GM19397 (cell line): ENCODE data around the gene RHOT2.

Experiments
- ATAC-seq: cut with Tn5 transposase; IDR thresholded peaks from one replicate; pipeline ENCODE4 v1.9.1; 2021; ENCODE audit warnings: mild to moderate bottlenecking, moderate library complexity; ENCODE audit not compliant: unreplicated experiment

Gene RHOT2

DNA sequence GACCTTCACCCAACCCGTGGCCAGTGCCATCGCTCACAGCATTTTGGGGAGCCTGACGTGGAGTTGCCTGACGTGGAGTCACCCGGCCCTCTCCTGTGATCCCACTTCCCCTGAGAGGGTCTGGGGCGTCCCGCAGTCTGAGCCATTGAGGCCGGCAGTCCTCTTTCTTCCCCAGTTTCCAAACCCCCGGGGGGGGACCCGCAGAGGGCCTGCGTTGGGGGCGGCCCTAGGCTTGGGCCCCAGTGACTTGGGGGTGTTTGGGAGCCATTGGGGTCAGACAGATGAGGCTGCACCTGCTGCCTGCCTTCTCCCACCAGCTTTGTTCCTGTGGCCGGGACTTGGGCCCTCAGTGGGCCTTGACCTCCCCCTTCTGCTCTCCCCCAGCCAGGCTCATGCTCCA is 1.7 kb downstream of the RHOT2 start:
- no peak for ATAC-seq

DNA sequence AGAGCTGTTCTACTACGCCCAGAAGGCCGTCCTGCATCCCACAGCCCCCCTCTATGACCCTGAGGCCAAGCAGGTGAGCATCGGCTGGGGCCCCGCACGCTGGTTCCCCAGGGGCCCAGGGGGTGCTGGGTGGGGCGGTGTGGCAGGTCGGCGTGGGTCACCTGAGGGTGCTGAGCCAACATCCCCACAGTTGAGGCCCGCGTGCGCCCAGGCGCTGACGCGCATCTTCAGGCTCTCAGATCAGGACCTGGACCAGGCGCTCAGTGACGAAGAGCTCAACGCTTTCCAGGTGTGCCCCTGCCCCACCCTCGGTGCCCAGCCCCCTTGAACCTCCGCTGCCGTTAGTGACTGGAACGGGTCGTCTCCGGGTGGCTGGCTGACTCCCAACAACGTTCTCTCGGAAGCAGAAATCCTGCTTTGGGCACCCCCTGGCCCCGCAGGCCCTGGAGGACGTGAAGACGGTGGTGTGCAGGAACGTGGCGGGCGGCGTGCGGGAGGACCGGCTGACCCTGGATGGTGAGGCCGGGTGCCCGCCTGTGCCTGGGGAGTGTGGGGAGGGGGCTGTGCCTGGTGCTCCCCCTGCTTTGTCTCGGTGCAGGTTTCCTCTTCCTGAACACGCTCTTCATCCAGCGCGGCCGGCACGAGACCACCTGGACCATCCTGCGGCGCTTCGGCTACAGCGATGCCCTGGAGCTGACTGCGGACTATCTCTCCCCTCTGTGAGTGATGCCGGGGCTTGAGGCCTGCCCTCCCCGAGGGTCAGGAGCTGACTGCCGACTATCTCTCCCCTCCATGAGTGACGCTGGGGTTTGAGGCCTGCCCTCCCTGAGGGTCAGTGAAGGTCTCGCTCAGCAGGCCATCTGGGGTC is 2.8 kb downstream of the RHOT2 start:
- ATAC-seq: no peak

DNA sequence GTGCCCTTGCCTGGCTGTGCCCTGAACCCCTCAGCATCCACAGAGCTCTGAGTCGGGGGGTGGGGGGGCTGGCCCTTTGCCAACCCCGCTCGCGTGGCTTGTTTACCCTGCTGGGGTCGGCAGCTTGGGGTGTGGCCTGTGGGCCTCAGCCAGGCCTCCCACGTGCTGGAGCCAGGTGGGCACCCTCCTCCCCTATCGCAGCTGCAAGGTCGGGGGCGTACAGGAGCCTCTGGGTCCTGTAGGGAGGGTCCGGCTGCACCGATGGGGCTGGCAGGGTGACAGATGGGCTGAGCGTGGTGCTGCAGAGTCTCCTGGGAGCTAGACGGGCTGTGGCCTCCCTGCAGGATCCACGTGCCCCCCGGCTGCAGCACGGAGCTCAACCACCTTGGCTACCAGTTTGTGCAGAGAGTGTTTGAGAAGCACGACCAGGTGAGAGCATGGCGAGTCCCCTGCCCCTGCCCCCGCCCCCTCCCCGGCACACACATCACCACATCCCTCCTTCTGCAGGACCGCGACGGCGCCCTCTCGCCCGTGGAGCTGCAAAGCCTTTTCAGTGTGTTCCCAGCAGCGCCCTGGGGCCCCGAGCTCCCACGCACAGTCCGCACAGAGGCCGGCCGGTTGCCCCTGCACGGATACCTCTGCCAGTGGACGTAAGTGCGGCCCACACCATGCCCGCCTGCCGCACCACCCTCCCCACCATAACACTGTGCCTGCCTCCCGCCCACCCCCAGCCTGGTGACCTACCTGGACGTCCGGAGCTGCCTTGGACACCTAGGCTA is 3.6 kb downstream of the RHOT2 start:
- ATAC-seq: no peak

DNA sequence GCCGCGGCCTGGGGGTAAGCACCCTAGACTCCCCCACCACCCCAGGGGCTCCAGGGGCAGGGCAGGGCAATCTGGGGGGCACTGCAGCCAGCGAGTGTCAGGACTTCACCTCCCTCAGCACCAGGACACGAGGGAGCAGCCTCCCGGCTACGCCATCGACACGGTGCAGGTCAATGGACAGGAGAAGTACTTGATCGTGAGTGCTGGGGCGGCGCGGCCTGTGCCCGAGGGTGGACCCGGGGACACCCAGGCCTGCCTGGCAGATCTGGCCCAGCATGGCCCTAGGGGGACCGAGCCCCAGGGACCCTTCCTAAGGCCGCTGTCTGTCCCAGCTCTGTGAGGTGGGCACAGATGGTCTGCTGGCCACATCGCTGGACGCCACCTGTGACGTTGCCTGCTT is 4.4 kb downstream of the RHOT2 start:
- ATAC-seq: no peak

DNA sequence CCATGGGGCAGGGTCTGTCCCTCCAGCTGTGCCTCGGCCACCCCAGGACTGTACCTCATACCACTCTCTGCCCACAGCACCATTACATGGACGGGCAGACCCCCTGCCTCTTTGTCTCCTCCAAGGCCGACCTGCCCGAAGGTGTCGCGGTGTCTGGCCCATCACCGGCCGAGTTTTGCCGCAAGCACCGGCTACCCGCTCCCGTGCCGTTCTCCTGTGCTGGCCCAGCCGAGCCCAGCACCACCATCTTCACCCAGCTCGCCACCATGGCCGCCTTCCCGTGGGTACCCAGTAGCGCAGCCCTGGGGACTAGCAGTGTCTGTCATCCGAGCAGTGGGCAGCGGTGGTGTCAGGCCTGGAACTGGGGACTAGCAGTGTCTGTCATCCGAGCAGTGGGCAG is 4.9 kb downstream of the RHOT2 start:
- ATAC-seq: no peak

DNA sequence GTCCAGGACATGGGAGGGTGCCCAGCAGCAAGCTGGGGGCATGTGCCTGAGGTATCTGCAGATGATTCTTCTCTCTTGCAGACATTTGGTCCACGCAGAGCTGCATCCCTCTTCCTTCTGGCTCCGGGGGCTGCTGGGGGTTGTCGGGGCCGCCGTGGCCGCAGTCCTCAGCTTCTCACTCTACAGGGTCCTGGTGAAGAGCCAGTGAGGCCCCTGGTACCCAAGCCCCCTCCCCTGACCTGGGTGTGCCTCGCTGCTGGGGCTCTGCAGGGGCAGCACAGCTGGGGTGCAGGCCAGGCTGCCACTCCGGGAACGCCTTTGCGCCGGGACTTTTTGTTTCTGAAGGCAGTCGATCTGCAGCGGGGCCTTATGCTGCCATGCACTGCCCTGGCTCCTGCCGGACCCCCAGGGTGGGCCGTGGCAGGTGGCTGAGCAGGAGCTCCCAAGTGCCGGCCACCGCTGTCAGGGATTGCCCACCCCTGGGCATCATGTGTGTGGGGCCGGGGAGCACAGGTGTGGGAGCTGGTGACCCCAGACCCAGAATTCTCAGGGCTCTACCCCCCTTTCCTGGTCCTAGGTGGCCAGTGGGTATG is 5.6 kb downstream of the RHOT2 start:
- no peak for ATAC-seq

DNA sequence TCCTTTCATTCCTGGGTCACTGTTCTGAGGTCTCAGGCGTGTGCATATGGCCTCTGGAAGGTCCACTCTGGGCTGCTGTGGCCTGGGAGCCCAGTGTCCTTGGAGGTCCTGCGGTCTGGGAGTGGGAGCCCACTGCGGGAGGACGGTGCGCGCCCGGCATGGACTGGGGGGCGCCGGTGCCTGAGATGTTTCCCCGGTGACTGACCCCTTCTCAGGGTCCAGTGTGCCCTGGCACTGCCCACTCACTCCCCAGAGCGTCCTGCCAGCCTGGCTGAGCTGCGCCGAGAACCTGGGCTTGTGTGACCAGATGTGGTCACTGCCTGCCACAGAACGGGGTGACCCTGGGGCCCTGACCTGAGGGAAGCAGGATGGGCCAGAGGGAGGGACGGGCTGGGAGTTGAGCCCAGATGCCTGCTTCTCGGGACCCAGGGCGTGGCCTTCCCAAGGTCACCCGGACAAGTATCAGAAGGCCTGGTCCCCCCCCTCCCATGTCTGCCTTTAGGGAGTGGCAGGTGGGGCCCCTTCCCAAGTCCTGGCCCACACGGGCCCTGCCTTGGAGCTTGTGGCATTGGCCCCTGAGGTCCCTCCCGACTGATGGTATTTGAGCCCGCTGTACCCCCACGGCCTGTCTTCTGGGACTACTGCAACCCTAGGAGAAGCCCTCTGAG is 6.4 kb downstream of the RHOT2 start:
- ATAC-seq: no peak

DNA sequence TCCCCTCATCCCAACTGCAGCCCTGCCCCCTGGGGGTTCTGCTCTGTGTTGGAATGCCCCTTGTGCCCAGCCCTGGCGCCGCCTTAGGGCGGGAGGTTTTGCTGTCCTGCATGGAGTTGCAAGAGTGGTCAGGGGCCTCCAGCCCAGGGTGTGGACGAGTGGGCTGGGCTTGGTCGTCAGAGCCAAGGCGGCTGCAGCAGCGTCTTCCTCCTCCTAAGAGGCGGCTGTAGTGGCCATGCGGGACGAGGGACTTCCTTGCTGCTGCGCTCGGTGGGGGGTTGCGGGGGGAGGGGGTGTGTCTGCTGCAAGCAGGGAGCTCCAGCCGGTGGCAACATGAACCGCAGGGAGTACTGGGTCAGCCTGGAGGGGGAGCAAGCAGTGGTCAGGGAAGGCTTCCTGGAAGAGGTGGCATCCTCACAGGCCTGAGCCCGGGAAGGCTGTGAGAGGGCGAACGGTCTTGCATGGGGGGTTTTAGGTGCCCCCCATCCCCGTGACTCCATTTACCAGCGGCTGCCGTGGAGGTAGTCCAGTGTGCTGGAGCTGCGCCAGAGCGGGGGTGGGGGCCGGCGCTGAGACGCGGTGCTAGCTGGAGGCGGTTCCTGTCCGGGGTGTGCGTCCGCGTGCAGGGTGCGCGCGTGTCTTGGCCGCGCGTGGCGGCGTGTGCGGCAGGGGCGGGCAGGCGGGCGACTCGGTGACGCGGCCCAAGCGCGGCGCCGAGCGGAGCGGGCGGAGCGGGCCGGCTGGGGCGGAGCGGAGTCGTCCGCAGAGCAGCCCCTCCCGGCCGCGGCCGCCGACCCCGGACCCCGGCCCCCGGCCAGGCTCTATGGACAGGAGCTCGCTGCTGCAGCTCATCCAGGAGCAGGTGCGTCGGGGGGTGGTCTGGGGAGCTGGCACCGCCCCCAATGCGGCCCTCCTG is 7.3 kb downstream of the RHOT2 start, which contains the start of gene RHBDL1:
RHBDL1 (plus strand) TSS at position 704 of the 916 bp plus-strand sequence; CDS start at position 824, 120 bp downstream.
- ATAC-seq: no peak

DNA sequence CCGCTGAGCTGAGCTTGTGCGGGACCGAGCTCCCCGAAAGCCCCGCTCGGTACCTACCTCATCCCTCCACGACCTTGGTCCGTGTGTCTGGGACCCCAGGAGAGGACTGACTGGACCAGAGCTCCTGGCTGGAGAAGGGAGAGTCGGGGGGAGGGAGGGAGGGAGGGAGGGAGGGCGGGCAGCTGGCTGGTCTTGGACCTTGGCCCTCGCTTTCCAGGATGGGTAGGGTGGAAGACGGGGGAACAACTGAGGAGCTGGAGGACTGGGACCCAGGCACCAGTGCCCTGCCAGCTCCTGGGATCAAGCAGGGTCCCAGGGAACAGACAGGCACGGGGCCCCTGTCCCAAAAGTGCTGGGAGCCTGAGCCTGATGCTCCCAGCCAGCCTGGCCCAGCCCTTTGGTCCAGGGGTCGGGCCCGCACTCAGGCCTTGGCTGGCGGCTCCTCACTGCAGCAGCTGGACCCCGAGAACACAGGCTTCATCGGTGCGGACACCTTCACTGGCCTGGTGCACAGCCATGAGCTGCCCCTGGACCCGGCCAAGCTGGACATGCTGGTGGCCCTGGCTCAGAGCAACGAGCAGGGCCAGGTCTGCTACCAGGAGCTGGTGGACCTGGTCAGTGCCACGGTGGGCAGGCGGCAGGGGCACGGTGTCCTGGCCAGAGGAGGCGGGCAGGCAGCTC is 8.1 kb downstream of the RHOT2 start:
- ATAC-seq: no peak

DNA sequence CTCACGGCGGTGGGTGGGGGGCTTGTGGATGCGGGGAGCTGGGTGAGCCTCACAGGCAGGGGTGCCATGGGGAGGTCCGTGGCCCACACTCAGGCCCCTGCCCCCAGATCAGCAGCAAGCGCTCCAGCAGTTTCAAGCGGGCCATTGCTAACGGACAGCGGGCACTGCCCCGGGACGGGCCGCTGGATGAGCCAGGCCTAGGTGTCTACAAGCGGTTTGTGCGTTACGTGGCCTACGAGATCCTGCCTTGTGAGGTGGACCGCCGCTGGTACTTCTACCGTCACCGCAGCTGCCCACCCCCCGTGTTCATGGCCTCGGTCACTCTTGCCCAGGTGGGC is 8.6 kb downstream of the RHOT2 start:
- ATAC-seq: no peak

DNA sequence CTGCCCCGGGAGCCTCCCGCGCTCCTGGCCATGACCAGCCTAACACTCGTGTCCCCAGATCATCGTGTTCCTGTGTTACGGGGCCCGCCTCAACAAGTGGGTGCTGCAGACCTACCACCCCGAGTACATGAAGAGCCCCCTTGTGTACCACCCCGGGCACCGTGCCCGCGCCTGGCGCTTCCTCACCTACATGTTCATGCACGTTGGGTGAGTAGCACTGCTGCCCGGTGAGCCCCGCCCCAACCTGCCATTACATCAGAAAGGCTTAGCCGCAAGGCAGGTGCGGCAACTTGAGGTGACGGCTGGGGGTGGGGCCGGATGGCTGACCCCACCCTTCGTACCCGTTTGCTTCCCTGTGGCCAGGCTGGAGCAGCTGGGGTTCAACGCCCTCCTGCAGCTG is 9.0 kb downstream of the RHOT2 start:
- no peak for ATAC-seq

DNA sequence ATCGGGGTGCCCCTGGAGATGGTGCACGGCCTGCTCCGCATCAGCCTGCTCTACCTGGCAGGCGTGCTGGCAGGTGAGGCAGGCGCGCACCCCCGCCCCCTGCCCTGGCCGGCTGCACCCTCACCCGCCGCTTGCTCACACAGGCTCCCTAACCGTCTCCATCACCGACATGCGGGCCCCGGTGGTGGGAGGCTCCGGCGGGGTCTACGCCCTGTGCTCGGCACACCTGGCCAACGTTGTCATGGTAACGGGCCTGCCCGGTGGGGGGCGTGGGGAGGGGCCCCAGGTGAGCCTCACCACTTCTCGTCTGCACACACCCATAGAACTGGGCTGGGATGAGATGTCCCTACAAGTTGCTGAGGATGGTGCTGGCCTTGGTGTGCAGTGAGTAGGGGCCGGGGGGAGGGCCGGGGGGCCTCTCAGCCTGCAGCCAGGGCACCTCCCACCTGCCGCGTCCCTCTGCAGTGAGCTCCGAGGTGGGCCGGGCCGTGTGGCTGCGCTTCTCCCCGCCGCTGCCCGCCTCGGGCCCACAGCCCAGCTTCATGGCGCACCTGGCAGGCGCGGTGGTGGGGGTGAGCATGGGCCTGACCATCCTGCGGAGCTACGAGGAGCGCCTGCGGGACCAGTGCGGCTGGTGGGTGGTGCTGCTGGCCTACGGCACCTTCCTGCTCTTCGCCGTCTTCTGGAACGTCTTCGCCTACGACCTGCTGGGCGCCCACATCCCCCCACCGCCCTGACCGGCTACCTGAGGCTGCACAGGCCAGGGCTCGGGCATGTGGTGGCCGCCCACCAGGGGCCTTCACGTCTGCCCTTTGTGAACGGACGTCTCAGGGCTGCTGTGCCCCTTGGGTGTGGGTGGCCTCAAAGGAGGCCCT is 9.6 kb downstream of the RHOT2 start:
- ATAC-seq: no peak

DNA sequence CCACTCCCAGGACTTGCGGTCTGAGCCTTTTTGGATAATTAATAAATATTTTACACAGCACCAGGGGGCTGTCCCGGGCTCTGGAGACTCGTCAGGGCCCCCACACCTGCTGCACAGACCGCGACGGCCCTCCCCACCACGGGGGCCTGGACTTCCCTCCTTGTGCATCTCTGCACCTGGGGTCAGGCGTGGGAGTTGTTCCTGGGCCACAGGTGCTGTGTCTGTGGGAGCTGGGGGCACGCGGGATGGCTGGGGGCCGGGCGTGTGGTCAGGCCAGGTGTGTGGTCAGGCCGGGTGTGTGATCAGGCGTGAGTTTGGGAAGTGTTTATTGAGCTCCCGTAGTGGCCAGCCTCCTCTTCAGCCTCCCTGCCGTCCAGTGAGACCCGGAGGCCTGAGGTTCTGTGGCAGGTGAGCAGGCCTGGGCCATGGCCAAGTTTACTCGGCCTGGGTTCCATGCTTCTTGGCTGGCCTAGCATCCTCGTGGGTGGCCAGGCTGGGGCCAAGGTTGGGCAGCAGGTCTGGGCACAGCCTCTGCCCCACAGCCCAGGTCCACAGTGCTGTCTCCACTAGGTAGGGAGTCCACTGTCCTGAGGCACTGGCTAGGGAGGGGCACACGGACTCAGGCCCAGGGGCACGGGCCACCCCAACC is 10.4 kb downstream of the RHOT2 start:
- no peak for ATAC-seq

DNA sequence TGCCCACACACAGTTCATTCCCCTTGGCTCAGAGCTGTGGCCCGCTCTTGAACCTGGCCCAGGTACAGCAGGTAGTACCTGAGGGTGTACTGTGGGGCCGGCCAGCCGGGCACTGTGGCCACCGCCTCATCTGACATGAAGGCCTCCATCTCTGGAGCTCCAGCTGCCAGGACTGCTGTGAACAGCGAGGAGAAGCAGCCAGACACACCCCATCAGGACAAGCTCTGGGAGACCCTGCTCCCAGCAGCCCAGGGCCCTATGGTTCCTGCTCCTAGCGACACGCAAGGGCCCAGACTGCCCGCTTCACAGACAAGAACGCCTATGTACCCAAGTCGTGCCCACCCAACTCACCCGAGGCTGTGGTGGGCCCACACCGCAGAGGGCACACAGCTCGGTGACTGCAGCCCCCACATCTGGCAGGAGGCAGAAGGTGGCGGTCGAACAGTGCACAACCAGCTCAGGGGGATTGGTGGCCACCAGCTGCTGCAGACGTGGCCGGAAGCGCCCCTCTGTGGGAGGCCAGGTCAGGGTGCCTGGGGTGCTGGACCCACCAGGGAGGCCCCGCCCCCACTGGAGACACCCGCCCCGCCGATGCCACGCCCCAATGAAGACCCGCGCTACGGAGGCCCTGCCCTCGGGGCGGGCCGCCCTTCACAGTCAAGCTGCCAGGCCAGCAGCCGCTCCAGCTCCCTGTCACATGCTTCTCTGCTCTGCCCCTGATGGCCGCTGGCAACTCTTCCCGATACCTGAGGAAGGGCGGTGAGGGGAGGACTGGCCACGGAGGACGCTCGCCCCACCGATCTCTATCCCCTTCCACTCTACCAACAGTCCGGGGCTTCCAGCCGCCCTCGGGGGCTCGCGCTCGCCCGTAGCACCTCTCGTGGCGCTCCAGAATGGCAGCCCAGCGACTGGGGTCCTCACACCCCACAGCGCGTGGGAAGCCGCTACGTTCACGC is 11.2 kb downstream of the RHOT2 start:
- peak; percentile 1 for ATAC-seq

DNA sequence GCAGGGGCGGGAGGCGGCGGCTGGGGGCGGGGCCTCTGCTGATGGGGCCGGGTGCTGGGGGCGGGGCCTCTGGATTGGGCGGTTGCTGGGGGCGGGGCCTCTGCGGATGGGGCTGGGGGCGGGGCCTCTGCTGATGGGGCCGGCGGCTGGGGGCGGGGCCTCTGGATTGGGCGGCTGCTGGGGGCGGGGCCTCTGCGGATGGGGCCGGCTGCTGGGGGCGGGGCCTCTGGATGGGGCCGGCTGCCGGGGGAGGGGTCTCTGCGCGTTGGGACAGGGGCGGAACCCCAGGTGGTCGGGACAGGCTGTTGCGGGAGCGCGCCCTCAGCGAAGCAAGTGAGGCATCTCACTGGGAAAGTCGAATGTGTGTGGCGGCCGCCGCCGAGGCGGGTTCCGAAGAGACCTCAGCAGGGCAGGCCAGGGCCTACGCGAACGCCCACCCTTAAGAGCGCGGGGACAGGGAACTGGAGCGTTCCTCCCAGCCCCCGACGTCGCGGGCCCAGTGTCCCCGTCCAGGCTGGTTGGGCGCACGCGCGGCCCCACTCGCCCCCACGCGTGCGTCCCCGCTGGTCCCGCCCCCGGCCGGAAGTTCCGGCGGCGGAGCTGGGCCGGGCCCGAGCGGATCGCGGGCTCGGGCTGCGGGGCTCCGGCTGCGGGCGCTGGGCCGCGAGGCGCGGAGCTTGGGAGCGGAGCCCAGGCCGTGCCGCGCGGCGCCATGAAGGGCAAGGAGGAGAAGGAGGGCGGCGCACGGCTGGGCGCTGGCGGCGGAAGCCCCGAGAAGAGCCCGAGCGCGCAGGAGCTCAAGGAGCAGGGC is 12.1 kb downstream of the RHOT2 start, which contains the start of gene STUB1:
STUB1 (plus strand) TSS at position 597 of the 811 bp plus-strand sequence; CDS start at position 713, 116 bp downstream.
- ATAC-seq: peak; percentile 47

DNA sequence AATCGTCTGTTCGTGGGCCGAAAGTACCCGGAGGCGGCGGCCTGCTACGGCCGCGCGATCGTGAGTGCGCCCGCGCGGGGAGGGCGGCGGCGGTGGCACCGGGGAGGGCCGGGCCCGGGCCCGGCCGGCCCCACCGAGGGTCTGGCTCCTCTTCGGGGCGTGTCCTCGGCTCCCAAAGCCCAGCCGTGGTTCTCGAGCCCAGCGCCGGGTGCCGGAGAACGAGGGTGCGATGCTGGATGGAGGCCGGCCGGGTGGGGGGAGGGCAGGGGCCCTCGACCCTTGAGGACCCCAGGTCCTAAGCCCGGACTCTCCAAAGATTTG is 12.7 kb downstream of the RHOT2 start:
- no peak for ATAC-seq
